HepG2 (cell line): ENCODE measurements around the gene CTSA. TPM values are rescaled to one million over a fixed set of nuclear protein-coding genes. Genes with fewer than 3 reads are reported as not detected.

Source experiments
- CENPBD1 ChIP-seq: sonication (generic); formaldehyde crosslinking; IDR thresholded peaks from 2 replicates; pipeline ENCODE4 v1.8.0; 2022; ENCODE audit warnings: missing genetic modification reagents, low read depth, mild to moderate bottlenecking, borderline replicate concordance
- FUBP1 ChIP-seq: sonication (generic); formaldehyde crosslinking; IDR thresholded peaks from 2 replicates; pipeline ENCODE4 v1.5.1; 2020; ENCODE audit warnings: missing genetic modification reagents, mild to moderate bottlenecking, borderline replicate concordance
- HHEX ChIP-seq: IDR thresholded peaks from 2 replicates; pipeline ENCODE4 v1.6.1; 2016; ENCODE audit warnings: control low read depth
- JDP2 ChIP-seq: sonication (generic); formaldehyde crosslinking; IDR thresholded peaks from 2 replicates; pipeline ENCODE4 v1.8.1; 2022; ENCODE audit warnings: missing genetic modification reagents, borderline replicate concordance
- KLF16 ChIP-seq, 2 experiments: sonication (generic) in 1 of 2; formaldehyde crosslinking in 1 of 2; IDR thresholded peaks; 2 replicates each; pipeline versions ENCODE4 v1.6.1 to v1.8.0; 2016 to 2023; ENCODE audit warnings: missing genetic modification reagents in 2 of 2, missing compliant biosample characterization in 1 of 2
- LBX2 ChIP-seq: sonication (generic); formaldehyde crosslinking; IDR thresholded peaks from 2 replicates; pipeline ENCODE4 v1.5.0; 2020; ENCODE audit warnings: missing genetic modification reagents, mild to moderate bottlenecking, borderline replicate concordance
- MNT ChIP-seq: fragments of 450-650 bp; IDR thresholded peaks from 2 replicates; pipeline ENCODE4 v1.6.1; 2016
- PBX2 ChIP-seq: IDR thresholded peaks from 2 replicates; pipeline ENCODE4 v1.6.1; 2016; ENCODE audit warnings: control low read depth
- REST ChIP-seq, 2 experiments: IDR thresholded peaks; 2 replicates each; pipeline ENCODE4 v1.6.1; 2011 to 2012; ENCODE audit warnings: low read length in 2 of 2, borderline replicate concordance in 1 of 2, low read depth in 1 of 2, mild to moderate bottlenecking in 1 of 2, moderate library complexity in 1 of 2
- RORA ChIP-seq: sonication (generic); formaldehyde crosslinking; IDR thresholded peaks from 2 replicates; pipeline ENCODE4 v1.5.0; 2020; ENCODE audit warnings: mild to moderate bottlenecking, missing genetic modification reagents, moderate library complexity
- TEAD2 ChIP-seq: sonication (generic); formaldehyde crosslinking; IDR thresholded peaks from 2 replicates; pipeline ENCODE4 v1.9.0; 2021; ENCODE audit warnings: missing genetic modification reagents
- TFDP2 ChIP-seq: sonication (generic); formaldehyde crosslinking; IDR thresholded peaks from 2 replicates; pipeline ENCODE4 v1.4.0; 2020; ENCODE audit warnings: missing genetic modification reagents
- ZFP36L1 ChIP-seq: sonication (generic); formaldehyde crosslinking; IDR thresholded peaks from 2 replicates; pipeline ENCODE4 v1.8.0; 2022; ENCODE audit warnings: mild to moderate bottlenecking, missing genetic modification reagents, moderate library complexity
- ZNF10 ChIP-seq: sonication (generic); formaldehyde crosslinking; IDR thresholded peaks from 2 replicates; pipeline ENCODE4 v1.4.0; 2020; ENCODE audit warnings: mild to moderate bottlenecking, low read depth, missing genetic modification reagents, borderline replicate concordance
- ZNF235 ChIP-seq: sonication (generic); formaldehyde crosslinking; IDR thresholded peaks from 2 replicates; pipeline ENCODE4 v1.8.1; 2023; ENCODE audit warnings: mild to moderate bottlenecking, missing genetic modification reagents, borderline replicate concordance
- ZNF546 ChIP-seq: sonication (generic); formaldehyde crosslinking; conservative IDR thresholded peaks from 2 replicates; pipeline ENCODE4 v1.8.1; 2023; ENCODE audit warnings: mild to moderate bottlenecking, missing genetic modification reagents
- ZNF720 ChIP-seq: sonication (generic); formaldehyde crosslinking; IDR thresholded peaks from 2 replicates; pipeline ENCODE4 v1.4.0; 2020; ENCODE audit warnings: missing genetic modification reagents
- ZNF747 ChIP-seq: sonication (generic); formaldehyde crosslinking; IDR thresholded peaks from 2 replicates; pipeline ENCODE4 v1.8.1; 2023; ENCODE audit warnings: missing genetic modification reagents, mild to moderate bottlenecking, borderline replicate concordance
- ZNF83 ChIP-seq: sonication (generic); formaldehyde crosslinking; IDR thresholded peaks from 2 replicates; pipeline ENCODE4 v1.4.0; 2020; ENCODE audit warnings: missing genetic modification reagents, mild to moderate bottlenecking, borderline replicate concordance
- polyA plus RNA-seq, 8 experiments: library from polyadenylated mRNA; depleted of rRNA in 3 of 8; stranded (reverse) in 7 of 8; unstranded in 1 of 8; fragments of >200 nt; fragmentation: Illumina TruSeq in 4 of 8; extraction: Trizol in 4 of 8; gene quantifications; 2 replicates each; pipeline versions ENCODE4 v1.2.1 to v1.2.3, GENCODE V29; 2011 to 2016; ENCODE audit warnings: low read depth in 4 of 8, missing spikeins in 1 of 8, mixed read lengths in 1 of 8; ENCODE audit not compliant: insufficient read depth in 1 of 8
- total RNA-seq, 5 experiments: library from RNA; depleted of rRNA; stranded (reverse); fragments of >200 nt; fragmentation: Illumina TruSeq; extraction: Trizol; gene quantifications; 2 replicates each; pipeline ENCODE4 v1.2.3, GENCODE V29; 2016; ENCODE audit warnings: low read depth in 1 of 5

Gene CTSA
- total and polyA plus RNA-seq, 2 of the 13 experiments (the other 11 are each of a cell fraction or from before 2014, with no cell fraction given) = 202 to 231 TPM

- no peak for TF ChIP-seq JDP2 (CRISPR knock-in tag)
- 0 out of 2 replicates have a peak, but pooled peaks have one; percentile 7 for TF ChIP-seq ZNF235
- TF ChIP-seq ZFP36L1 (CRISPR knock-in tag) = peak; percentile 12; the same call in 1 of the 2 replicates
- TF ChIP-seq ZNF720 (CRISPR knock-in tag) = no peak
- no peak for TF ChIP-seq RORA (CRISPR knock-in tag)
- TF ChIP-seq TEAD2 = no peak
- no peak for TF ChIP-seq FUBP1
- TF ChIP-seq HHEX = no peak
- TF ChIP-seq TFDP2 = no peak
- TF ChIP-seq ZNF546 (CRISPR knock-in tag) = no peak
- TF ChIP-seq MNT = no peak
- TF ChIP-seq ZNF83 (CRISPR knock-in tag) = no peak
- TF ChIP-seq KLF16 (CRISPR knock-in tag; IDR thresholded peaks at IDR 0.05) = peak; percentile 41 to 64; a peak in 1 of 4 replicates
- no peak for TF ChIP-seq PBX2
- TF ChIP-seq ZNF747 (CRISPR knock-in tag) = no peak
- no peak for TF ChIP-seq CENPBD1
- no peak for TF ChIP-seq ZNF10 (CRISPR knock-in tag)
- no peak for TF ChIP-seq LBX2 (CRISPR knock-in tag)
- TF ChIP-seq REST (IDR thresholded peaks at IDR 0.05; ENCODE audit: borderline replicate concordance in 1 of 2, low read depth in 1 of 2, low read length in 2 of 2) = no peak; a peak in 1 of 4 replicates
Measured at GRCh38 chr20:45909336-45909808, 18.2 kb downstream of the CTSA start (continued).
